ENCODE results near the gene F11. TPM values are rescaled to one million over a fixed set of nuclear protein-coding genes. Genes with fewer than 3 reads are reported as not detected.

Gene F11
- total RNA-seq, 4 donors from 2014 or later: not detected

- TF ChIP-seq, protein P1, sequence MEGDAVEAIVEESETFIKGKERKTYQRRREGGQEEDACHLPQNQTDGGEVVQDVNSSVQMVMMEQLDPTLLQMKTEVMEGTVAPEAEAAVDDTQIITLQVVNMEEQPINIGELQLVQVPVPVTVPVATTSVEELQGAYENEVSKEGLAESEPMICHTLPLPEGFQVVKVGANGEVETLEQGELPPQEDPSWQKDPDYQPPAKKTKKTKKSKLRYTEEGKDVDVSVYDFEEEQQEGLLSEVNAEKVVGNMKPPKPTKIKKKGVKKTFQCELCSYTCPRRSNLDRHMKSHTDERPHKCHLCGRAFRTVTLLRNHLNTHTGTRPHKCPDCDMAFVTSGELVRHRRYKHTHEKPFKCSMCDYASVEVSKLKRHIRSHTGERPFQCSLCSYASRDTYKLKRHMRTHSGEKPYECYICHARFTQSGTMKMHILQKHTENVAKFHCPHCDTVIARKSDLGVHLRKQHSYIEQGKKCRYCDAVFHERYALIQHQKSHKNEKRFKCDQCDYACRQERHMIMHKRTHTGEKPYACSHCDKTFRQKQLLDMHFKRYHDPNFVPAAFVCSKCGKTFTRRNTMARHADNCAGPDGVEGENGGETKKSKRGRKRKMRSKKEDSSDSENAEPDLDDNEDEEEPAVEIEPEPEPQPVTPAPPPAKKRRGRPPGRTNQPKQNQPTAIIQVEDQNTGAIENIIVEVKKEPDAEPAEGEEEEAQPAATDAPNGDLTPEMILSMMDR (IDR thresholded peaks at IDR 0.05; ENCODE audit: low read depth): no peak
Measured at GRCh38 chr4:186318481-186318880, 52.5 kb downstream of the F11 start.

GRCh38 chr4:186326391-186326790, 60.4 kb downstream of the F11 start:
- TF ChIP-seq, protein P1 (IDR thresholded peaks at IDR 0.05; ENCODE audit: low read depth): no peak

GRCh38 chr4:186329372-186329771, 63.4 kb downstream of the F11 start:
- TF ChIP-seq, protein P1 (IDR thresholded peaks at IDR 0.05; ENCODE audit: low read depth): no peak

DNA sequence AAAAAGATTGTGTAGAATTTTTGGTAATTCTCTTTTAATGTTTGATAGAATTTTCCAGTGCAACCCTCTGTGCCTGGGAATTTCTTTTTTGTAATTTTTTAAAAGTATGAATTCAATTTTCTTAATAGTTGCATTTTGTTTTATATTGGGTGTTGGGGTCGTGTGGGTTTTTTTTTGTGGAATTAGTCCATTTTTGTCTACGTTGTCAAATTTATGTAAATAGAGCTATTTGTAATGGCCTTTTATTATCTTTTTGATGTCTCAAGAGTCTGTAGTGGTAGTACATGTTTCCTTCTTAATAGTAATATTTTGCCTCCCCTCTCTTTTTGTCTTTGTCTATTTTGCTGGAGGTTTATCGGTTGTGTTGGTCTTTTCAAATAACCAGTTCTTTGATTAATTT, 64.4 kb downstream of the F11 start:
- TF ChIP-seq, protein P1 (IDR thresholded peaks at IDR 0.05; ENCODE audit: low read depth): no peak

DNA sequence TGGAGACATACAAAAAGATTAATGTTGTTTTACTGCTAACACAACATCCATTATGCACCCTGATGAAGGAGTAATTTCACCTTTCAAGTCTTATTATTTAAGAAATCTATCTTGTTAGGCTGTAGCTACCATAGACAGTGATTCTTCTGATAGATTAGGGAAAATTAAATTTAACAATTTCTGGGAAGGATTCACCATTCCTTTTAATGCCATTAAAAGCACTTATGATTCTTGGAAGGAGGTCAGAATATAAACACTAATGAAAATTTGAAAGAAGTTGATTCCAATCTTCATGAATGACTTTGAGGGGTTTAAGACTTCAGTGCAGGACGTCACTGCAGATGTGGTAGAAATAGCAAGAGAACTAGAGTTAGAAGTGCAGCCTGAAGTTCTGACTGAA, 69.8 kb downstream of the F11 start:
- TF ChIP-seq, protein P1 (IDR thresholded peaks at IDR 0.05; ENCODE audit: low read depth): no peak

Other genes with a start within 250 kb of the F11 start
- 10 to 100 TPM in 2 of 4 donors, 1 to 10 TPM in 2; 4.1 to 12.2 (median 8.1) TPM for gene TLR3, start 197.0 kb upstream of the F11 start, total RNA-seq
- 10 to 100 TPM; 10.2 to 19.8 (median 14.3) TPM for gene FAM149A, start 161.5 kb upstream of the F11 start, total RNA-seq
- gene CYP4V2, start 74.6 kb upstream of the F11 start, total RNA-seq: 10 to 100 TPM; 22.2 to 36.4 (median 31.9) TPM
- under 1 TPM in 2 of 4 donors, not detected in 2; 0.66 to 0.68 TPM for gene KLKB1, start 38.7 kb upstream of the F11 start, total RNA-seq